Epithelial cell of esophagus (primary cell): ENCODE data around the gene SEPTIN7.

ENCODE experiments used
- DNase-seq: peaks from one replicate; pipeline ENCODE4 v3.0.0; 2010; ENCODE audit warnings: low read depth
- H3K4me3 ChIP-seq: 2 replicates; pipeline ENCODE4 v1.5.1; 2011; ENCODE audit warnings: mild to moderate bottlenecking, low read length, control low read depth
- TF ChIP-seq, protein P1 (sequence below): IDR thresholded peaks from 2 replicates; pipeline ENCODE4 v1.5.1; 2011; ENCODE audit warnings: low read depth, mild to moderate bottlenecking, low read length, control low read depth, inconsistent platforms; ENCODE audit not compliant: insufficient read depth; ENCODE audit errors: missing control alignments

Gene SEPTIN7

DNA sequence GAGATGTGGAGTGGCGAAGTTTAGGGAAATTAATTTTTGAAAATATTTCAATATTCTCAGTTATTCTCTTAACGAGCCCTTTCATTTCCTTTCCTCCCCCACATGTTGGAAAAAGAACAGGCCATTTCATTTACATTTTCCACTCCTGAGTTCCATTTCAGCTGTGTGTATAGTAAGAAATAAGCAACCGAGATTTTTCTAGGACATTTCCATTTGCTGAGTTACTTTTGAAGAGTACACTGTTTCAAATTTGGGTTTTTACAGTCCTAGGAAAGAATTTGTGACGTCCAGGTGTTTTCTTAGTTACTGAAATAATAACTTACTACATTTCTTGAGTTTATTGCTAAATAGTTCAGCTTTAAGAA lies 1.2 kb downstream of the SEPTIN7 start:
- DNase-seq = no peak
- TF ChIP-seq, protein P1, sequence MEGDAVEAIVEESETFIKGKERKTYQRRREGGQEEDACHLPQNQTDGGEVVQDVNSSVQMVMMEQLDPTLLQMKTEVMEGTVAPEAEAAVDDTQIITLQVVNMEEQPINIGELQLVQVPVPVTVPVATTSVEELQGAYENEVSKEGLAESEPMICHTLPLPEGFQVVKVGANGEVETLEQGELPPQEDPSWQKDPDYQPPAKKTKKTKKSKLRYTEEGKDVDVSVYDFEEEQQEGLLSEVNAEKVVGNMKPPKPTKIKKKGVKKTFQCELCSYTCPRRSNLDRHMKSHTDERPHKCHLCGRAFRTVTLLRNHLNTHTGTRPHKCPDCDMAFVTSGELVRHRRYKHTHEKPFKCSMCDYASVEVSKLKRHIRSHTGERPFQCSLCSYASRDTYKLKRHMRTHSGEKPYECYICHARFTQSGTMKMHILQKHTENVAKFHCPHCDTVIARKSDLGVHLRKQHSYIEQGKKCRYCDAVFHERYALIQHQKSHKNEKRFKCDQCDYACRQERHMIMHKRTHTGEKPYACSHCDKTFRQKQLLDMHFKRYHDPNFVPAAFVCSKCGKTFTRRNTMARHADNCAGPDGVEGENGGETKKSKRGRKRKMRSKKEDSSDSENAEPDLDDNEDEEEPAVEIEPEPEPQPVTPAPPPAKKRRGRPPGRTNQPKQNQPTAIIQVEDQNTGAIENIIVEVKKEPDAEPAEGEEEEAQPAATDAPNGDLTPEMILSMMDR = no peak
- peak overlapping the region; percentile 74 for H3K4me3 ChIP-seq

DNA sequence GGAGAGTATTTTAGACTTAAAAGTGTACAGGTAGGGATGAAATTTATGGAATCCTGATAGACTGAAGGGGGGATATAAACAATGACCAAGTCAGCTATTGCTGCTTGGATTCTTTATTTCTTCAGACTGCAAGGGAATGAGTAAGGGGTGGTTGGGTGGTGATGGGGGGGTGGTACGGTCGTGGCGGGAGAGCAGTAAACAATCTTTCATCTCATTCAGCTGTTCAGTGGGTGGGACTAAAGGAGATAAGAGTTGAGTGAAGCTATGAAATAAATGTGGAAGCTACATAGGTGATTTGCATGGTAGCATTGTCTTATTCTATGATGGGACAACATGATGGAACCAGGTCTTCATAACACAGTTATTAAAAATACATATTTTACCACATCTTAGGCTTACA lies 1.8 kb downstream of the SEPTIN7 start:
- no peak for DNase-seq
- TF ChIP-seq, protein P1 = no peak
- peak overlapping the region; percentile 74 for H3K4me3 ChIP-seq

DNA sequence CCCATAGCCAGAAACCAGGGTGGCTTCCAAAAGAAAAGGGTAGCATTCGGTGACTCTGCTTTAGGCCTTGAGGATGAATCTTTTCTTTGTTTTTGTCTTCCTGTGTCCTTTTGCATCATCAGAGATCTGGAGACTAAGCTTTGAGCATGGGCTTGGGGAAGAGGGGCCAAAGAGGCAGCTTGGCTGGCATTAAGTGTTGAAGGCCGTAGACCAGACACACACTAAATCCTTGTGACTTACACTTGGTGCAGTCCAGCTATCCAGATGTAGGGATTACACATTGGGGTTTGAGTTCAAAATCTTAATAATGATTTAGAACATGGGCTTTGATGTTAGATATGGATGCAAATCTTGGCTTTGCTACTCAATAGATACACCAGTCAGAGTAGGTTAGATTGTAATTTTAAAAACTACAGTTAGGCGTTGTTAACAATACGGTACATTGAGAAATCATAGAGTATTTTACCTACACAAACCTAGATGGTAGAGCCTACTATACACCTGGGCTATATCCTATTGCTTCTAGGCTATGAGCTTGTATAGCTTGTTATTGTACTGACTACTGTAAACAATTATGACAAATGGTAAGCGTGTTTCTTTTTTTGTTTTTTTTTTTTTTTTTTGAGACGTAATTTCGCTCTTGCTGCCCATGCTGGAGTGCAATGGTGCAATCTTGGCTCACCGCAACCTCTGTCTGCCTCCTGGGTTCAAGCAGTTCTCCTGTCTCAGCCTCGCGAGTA lies 3.5 kb downstream of the SEPTIN7 start:
- no peak overlapping the region for H3K4me3 ChIP-seq
- TF ChIP-seq, protein P1 = no peak
- DNase-seq = no peak

DNA sequence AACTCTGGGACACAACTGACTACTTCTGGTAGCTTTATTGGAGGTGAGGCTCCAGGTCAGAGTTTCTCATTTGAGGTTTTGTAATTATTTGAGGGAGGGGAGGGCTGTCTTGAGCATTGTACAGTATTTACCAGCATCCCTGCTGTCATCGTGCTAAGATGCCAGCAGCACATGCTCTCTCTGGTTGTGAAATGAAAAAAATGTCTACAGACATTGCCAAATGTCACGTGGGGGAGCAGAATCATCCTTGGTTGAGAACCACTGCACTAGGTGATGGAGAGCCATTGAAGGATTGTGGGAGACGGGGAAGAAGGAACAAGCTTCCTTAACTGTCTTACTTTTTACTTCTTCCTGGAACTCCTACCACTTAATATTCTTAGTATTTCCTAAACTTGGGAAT lies 5.0 kb downstream of the SEPTIN7 start:
- DNase-seq = no peak
- TF ChIP-seq, protein P1 = no peak
- H3K4me3 ChIP-seq = no peak overlapping the region

DNA sequence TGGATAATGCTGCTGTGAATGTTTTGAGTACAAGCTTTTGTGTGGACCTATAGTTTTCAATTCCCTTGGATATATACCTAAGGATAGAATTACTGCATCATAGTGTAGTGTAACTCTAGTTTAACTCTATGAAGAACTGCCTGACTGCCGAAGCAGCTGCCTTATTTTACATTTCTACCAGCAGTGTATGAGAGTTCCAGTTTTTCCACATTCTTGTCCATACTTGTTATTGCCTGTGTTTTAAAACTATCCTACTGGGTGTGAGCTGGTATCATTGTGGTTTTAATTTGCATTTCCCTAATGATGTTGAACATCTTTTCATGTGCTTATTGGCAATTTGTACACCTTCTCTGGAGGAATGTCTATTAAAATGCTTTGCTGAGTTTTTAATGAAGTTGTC lies 15.7 kb downstream of the SEPTIN7 start:
- TF ChIP-seq, protein P1 = no peak
- H3K4me3 ChIP-seq = no peak overlapping the region
- peak; percentile 86 for DNase-seq

DNA sequence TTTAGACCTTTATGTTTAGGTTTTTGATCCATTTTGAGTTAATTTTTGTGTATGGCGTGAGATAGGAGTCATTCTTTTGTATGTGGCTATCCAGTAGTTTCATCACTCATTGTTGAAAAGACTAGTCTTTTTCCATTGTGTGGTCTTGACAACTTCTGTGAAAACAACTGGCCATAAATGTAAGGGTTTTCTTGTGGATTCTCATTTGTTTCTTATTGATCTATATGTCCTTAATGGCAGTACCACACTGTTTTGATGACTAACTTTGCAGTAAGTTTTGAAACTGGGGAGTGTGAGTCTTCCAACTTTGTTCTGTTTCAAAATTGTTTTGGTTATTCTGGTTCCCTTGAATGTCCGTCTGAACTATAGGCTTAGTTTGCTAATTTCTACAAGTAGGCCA lies 16.3 kb downstream of the SEPTIN7 start:
- H3K4me3 ChIP-seq = no peak overlapping the region
- DNase-seq = no peak
- TF ChIP-seq, protein P1 = no peak

DNA sequence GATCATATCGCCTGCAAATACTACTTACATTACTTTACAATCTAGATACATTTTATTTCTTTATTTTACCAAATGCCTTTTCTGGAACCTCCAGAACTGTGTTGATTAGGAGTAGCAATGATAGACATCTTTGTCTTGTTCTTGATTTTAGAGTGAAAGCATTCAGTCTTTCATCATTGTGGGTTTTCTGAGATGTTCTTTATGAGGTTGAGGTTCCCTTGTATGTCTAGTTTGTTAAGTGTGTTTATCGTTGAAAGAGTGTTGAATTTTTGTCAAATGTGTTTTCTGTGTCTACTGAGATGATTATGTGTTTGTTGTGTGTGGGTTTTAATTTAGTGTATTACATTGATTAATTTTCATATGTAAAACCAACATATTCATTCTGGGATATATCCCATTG lies 17.1 kb downstream of the SEPTIN7 start:
- DNase-seq = no peak
- H3K4me3 ChIP-seq = no peak overlapping the region
- TF ChIP-seq, protein P1 = no peak
